HG02571 (cell line): ENCODE results near the gene PDZRN3.

ENCODE experiments used
- ATAC-seq: cut with Tn5 transposase; IDR thresholded peaks from one replicate; pipeline ENCODE4 v1.9.1; 2021; ENCODE audit warnings: mild to moderate bottlenecking, moderate library complexity; ENCODE audit not compliant: unreplicated experiment

Gene PDZRN3

DNA sequence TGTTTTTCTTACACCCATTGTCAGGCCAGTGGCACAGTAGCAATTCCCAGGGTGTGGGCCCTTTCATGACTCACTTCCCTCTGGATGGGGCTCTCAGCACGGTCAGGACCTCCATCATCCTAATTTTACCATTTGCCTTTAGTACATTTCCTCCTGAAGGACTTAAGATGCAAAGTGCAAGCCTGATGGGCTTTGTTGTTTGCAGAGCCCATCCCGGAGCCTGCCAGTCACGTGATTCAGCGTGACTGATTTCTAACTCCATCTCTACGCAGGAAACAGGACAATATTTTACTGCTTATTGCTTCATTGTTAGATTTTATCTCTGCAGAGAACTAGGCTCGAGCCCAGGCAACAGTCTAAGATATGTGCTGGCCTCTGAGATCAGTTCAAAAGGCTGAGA is 223.7 kb downstream of the PDZRN3 start:
- ATAC-seq, result no peak

DNA sequence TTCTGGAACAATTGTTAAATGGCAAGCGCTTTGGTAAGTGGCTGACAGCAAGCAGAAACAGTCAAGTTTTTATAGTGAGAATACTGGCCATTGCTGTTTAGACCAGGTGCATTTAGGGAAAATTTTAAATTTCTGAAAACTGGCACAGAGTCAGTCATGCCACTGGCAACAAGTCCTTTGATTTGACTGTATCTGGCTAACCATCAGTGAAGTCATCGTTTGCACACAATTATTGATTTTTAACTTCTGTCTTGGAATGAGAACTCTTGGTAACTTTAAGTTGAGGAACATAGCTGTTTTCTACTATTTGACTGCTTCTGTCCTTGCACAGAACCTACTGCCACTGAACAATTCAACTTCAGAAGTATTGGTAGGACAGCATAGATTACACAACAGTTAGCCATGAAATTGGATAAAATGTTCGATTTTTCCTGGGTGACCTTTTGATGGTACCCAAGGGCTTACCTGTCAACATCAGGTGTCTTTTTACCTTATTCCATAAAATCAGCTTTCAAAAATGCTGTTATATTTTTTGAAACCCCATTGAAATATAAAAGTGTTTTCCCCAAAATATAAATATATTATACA is 225.0 kb downstream of the PDZRN3 start:
- ATAC-seq, result no peak

DNA sequence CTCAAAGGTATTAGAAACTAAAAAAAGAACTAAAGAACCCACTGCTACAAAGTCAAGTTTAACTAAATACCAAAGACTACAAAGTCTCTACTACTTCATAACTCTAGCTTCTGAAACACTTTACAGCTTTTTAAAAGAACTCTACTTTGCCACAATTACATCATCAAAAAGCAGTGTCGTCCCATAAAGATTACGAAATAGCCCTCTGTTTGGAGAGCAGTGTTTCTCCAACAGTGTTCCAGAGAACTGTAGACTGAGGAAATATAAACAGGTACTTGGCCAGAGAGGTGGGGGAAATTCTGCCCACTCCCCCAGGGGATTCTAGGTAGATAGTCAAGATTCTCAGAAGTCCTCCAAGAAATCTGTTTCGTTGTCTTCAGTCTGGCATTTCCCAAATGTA is 225.6 kb downstream of the PDZRN3 start:
- no peak for ATAC-seq

DNA sequence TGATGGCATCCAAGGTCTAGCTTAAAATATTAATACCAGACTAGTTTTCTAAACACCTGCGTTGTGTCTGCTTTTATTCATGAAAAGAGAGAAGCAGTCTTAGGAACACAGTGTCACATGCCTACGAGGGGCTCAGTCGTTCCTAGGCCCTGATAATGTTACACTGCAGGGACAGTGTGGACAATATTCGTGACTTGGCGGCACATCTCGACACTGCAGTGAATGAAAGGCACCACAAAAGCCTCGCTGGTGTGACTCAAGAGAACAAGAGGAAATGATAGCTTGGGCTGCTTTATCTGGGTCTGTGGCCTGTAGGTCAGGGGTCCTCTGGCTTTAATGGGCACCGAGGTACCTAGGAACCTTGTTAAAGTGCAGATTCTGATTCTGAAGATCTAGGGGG is 226.7 kb downstream of the PDZRN3 start:
- no peak for ATAC-seq

DNA sequence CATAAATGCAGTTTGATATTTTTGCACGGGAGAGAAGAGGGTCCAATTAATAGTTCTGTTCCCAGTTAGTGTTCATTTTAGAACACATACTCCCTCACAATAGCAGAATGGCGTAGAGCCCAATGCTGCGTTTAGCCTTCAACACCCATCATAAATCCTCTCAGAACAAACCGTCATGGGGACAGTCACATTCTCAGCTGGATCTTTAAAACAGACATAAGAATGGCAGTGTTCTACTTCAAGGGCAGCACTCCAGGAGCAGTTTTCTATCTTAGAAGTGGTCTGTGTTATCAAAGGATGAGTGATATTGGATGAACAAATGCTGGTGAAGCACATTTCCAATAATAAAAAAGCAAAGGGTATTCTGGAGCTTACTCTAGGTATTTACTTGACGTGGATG is 230.5 kb downstream of the PDZRN3 start:
- no peak for ATAC-seq

DNA sequence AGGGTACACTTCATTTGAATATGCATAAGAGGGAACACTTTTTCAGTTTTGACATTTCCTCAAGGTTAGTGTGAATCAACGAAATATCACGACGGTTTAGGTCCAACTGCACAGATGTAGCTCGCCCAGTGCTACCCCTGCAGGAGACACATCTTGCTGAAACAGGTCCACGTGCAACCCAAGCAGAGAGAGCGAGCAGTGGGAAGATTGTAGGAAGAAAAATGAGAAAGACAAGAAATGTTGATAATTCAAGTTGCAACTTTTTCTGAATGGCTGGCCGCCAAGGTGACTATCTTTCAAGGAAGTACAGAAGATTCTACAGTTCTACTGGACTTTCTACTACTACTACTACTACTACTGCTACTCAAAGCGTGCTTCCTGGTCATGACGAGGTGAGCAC is 231.7 kb downstream of the PDZRN3 start:
- no peak for ATAC-seq

DNA sequence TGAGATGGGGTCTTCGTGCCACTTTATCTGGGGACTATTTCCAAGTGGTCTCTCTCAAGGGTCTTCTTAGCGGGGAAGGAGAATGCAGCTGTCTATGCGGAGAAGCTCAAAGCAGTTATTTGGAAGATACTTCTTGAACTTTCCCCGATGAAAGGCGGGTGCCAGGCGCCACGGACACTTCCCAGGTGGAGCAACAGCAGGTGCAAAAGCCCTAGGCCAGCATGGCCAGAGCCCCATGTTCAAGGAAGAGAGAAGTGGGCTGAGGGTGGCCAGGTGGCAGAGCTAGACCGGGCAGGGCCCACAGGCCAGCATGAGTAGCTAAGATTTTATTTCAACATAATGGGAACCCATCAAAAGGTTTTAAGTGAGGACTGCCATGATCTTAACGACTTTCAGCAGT is 232.8 kb downstream of the PDZRN3 start:
- no peak for ATAC-seq

DNA sequence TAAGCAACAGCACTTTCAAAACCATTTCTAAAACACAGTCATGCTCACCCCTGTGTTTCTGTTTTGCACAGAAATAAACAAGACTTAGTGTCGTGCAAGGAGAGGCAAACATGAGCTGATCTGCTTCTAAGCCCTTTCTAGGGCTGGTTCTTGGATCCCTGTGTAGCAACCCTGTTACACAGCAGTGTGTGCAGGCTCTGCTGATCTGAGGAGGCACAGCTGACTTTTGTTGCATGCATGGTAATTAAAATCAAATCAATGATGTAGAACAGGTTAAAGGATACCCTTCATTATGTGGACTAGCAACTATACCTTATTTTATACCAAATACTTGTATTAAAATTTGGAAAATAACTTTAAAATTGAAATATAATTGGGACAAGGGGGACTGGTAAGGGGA is 234.8 kb downstream of the PDZRN3 start:
- no peak for ATAC-seq

DNA sequence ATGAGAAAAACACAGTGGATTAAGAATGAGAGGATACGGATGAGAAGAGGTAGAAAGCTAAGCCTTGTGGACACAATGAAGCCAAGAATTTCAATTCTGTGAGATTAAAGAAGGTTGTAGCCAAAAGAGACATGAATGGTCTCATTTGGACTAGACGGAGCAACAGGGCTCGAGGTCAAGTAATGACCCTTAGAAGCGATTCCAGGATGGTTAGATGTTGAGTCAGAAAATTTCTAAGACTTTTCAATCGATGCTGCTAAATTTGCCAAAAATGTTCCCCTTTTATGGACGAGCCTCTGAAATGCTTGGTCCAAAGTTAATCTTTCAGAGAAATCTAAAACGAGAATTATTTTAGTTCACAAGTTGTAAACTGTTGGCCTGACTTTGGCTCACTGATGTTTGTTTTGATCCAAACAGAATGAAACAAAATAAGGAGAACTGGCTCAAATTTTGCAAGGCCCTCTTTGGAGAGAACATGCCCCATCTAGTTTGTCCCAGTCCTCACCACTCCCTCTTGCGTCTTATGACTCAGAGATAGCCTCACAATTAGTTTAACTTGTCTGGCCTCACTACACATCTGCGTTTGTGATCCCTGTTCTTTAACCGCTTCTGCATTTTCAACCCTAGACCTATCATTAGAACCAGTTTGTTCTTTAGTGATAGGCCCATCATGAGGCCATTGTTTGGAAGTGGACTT is 235.5 kb downstream of the PDZRN3 start:
- no peak for ATAC-seq

DNA sequence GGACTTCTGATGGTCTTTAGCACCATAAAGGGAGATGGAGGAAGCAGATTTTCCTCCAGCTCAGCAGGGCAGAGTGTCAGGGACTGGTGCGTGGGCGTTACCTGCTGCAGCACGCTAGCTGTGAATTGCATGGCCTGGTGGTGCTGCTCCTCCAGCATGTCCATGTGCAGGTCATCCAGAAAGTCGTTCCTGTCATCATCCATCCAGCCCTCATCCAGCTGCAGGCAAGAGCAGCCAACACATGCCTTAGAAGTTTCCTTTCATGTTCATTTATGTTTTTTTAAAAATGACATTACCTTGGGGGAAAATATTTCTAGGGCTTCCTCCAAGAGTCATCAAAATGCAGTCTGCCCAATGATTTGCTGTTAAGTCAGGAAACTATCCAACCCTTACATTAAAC is 239.2 kb downstream of the PDZRN3 start:
- no peak for ATAC-seq

DNA sequence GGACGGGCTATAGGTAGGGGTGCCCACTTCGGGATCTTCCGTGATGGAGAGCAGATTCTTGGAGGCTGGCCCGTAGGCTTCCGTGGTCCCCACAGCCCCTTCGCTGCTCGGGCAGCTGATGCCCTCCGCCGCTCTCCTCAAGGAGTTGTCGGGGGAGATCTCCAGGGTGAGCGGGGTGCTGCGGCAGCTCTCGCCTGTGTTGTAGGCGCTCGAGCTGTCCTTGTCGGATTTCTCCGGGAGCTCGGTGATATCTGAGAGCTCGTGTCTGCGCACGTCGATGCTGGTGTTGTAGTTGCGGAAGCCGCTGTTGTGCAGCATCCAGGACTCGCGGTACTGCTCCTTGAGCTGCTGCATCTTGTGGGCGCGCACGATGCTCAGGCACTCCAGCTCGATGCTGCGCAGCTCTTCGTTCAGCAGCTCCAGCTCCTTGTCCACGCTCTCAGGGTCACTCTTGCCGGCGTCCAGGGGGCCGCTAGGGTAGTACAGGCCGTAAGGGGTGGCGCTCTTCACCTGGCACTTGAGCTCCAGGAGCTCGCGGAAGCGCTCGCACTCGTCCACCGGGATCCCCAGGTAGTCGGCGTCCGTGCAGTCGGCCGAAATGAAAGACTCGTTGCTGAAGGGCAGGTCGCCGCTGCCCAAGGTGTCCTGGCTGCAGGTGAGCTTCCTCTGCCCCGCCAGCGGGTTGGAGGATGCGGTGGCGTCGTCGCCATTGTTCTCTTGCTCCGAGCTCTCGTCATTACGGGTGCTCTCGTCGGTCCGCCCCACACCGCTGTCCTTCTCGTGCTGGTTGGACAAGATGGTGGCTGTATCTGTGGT is 240.4 kb downstream of the PDZRN3 start:
- no peak for ATAC-seq

DNA sequence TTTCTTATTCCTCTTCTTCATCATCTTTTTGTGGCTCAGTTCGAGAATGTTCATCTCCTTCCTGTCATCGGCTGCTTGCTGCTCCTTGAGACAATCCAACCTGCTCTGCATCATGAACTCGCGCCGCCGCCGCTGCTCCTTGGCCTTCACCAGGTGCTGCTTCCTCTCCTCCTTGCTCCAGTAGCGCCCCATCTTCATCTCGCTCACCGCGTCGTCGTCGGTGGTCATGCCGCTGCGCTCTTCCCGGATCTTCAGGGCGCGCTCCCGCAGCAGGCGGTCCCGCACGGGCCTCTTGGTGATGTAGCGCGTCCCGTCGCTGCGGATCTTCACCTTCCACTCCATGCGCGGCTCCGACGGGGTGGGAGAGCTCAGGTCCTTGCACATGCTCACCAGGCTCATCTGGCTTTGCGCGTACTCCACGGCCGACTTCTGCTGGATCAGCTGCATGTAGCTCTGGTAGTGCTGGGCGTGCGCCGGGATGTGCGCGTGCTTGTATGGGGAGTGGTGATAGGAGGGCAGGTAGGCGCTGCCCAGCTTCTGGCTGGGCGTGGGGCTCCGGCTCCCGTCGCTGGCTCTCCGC is 241.2 kb downstream of the PDZRN3 start:
- no peak for ATAC-seq

DNA sequence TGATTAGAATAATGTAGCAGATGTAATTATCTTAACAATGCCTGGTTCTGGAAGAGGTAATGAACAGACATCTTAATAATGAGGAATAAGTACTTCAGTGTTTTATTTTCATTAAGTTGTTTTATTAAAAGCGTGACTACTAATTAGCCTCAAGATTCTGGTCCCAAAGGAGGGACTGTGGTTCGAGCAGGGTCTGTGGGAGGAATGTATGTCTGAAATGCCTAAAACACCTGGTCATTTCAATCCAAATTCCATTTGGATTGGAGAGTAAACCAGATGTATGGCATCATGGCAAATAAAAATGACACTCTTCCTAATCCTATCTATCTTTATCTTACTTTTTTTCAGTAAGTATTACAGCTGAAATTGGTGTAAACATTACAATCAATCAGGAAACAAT is 243.2 kb downstream of the PDZRN3 start:
- no peak for ATAC-seq

DNA sequence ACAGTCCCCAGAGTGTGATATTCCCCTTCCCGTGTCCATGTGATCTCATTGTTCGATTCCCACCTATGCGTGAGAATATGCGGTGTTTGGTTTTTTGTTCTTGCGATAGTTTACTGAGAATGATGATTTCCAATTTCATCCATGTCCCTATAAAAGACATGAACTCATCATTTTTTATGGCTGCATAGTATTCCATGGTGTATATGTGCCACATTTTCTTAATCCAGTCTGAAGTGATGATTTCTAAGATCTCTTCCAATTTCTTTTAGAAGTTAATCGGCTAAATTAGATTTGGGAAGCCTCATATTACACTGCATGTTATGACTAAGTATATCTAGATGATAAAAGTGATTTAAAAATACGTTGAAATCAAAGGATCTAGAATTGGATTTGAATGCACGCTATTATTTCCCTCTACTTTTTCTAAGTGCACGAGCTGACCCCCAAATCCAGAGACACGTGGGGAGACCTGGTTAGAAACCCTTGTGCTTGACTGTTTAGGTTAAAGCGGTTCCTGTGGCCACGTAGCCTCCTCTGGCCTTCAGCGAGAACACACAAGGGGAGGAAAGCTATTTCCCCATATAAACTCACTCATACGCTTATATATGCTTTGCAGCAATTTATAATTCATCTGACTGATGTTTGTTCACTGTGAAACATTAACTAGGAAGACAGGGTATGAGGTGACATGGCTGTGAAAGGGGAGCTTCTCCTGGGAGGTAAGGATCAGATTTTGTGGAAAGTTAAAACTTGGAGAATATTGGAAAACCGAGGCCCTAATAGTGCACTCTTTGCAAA is 243.8 kb downstream of the PDZRN3 start:
- ATAC-seq, result no peak

DNA sequence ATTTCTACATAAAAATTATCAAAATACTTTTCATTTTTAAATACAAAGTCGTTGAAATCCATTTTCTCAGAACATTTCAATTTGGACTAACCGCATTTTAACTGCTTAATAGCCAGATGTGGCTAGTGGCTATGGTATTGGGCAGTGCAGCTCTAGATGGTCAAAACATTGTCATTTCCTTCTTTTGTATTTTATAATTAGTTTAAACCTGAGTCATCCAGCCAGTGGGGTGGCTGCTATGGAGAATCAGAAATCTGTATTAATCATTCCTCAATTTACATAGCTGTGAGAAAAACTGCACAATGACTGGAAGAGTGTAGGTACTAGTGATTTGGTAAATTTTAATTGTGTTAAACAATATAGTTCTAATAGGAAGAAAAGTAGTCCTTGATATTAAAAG is 245.3 kb downstream of the PDZRN3 start:
- ATAC-seq, result no peak

DNA sequence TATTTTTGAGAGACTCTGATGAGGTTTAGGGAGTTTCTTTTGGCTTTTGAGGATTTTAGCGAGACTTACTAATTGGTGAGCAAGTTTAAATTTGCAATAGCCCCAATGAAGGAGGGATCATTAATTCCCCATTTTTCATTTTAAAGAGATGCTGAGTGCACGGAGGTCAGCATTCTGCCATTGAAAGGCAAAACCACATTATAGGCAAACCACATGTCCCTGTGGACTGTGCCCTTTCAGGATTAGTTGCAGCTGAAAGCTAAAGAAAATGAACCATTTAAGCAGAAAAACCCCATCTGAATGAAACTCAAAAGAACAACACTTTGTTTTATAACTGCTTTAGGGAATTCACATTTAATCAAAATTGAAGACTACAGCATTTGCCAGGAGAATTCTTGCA is 246.5 kb downstream of the PDZRN3 start:
- ATAC-seq, result no peak

DNA sequence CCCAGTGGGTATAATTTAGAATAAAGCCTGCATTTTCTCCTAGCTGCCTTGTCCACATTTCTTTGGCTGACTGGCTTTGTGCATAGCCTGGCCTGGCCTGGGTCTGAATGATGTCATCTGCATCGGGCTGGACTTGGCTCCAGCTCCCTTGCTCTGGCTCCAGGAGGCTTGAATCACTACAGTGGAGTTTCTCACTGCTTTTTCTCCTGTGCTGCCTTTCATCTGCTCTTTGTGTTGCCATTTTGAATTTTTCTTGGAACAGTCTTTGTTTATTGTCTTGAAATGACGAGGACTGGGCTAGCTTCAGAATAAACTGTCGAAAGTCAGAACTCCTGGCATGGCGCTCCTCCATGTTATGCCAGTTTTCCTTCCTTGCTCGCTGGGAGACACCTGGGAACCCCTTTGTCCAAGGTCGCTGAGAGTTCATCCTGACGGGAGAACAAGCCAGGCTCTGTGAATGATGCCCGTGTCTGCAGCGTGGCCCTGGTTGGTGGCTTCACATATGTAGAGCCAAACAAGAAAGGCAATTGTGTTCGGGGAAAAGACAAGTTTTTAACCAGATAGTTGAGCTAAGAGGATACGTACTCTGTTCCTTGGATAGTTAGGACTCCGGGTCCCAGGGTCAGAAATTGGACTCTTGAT is 258.9 kb downstream of the PDZRN3 start:
- no peak for ATAC-seq

DNA sequence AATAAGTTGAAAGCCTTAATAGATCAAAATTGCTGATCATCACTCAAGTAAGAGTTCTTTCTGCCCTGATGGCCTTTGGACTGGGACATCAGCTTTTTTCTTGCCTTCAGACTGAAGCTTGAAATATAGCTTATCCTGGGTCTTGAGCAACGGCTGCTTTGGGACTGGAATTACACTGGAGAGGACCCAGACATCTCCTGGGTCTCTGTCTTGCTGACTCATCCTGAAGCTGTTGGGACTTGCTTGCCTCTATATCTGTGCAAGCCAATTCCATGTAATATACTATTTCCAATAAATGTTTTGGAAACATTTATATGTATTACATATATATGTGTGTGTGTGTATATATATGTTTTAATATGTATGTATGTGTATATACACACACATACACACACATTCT is 260.2 kb downstream of the PDZRN3 start:
- no peak for ATAC-seq

DNA sequence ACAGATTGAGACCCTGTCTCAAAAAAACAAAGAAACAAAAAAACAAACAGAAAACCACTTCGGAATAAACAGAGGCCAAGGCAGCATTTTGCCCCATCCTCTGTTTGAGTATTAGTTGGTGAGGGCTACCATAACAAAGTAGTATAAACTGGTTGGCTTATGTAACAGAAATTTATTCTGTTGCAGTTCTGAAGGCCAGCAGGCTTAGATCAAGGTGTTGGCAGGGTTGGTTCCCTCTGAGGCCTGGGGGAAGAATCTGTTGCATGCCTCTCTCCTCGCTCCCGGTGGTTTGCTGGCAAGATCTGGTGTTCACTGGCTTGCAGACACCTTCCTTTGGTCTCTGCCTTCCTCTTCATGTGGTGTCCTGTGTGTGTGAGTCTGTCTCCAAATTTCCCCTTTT is 261.6 kb downstream of the PDZRN3 start:
- ATAC-seq, result no peak

DNA sequence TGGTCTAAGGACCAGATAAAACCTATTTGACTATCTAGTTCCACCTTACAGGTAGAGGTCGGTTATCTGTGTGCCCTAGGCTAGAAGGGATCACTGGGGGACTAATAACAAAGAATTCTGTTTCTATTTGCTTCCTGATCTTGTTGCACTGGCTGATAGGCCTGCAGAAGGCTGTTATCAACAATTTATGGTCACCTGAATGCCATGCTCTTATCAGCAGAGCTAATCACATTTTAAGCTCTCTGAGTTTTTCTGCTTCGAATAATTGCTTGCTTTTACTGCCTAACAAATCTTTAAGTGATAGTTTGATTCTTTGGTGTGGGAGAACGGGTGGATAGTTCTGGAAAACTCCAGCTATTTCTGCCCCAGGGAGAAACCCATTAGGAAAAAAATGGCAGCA is 263.1 kb downstream of the PDZRN3 start:
- ATAC-seq, result no peak
